ENCODE measurements around the gene CRACR2A.
A peak's percentile ranks its signal among the peaks of the same experiment; 100 is the strongest.

CRACR2A gene

DNA sequence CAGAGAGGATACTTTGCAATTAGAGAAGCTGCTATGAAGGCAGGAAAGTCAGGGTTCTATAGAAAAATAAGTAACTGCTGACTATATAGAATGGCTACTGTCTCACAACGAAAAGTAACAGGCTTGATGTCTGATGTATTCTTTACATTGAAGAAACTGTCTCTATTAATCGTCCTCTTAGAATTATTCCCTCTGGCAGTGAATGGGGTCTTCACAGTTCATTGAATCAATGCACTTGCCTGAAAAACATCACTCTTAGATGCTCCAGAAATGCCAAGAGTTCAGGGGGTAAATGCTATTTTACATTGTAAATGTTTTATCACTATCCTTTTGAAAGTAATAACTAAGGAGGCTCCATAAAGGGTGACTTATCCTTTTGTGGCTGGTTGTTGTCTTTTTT lies 37.7 kb upstream of the CRACR2A start:
- DNase-seq (ENCODE audit: extremely low read depth, low read depth): no peak
- TF ChIP-seq, protein P1, sequence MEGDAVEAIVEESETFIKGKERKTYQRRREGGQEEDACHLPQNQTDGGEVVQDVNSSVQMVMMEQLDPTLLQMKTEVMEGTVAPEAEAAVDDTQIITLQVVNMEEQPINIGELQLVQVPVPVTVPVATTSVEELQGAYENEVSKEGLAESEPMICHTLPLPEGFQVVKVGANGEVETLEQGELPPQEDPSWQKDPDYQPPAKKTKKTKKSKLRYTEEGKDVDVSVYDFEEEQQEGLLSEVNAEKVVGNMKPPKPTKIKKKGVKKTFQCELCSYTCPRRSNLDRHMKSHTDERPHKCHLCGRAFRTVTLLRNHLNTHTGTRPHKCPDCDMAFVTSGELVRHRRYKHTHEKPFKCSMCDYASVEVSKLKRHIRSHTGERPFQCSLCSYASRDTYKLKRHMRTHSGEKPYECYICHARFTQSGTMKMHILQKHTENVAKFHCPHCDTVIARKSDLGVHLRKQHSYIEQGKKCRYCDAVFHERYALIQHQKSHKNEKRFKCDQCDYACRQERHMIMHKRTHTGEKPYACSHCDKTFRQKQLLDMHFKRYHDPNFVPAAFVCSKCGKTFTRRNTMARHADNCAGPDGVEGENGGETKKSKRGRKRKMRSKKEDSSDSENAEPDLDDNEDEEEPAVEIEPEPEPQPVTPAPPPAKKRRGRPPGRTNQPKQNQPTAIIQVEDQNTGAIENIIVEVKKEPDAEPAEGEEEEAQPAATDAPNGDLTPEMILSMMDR (IDR thresholded peaks at IDR 0.05; ENCODE audit: low read depth, low read length, missing control alignments): no peak
- H3K4me3 ChIP-seq (replicated peaks; ENCODE audit: low read depth, low read length): no peak overlapping the region

DNA sequence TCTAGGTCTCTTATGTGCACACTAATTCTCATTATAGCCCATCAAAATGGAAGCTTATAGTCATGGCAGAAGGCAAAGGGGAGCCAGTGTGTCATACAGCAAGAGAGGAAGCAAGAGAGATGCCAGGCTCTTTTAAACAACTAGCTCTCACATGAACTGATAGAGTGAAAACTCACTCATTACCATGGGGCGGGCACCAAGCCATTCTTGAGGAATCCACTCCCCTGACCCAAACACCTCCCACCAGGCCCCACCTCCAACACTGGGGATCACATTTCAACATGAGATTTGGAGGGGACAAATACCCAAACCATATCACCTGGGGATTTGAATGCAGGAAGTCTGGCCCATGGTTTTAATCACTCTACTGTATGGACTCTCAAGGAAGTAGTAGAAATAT lies 36.9 kb upstream of the CRACR2A start:
- no peak overlapping the region for H3K4me3 ChIP-seq (replicated peaks; ENCODE audit: low read depth, low read length)
- TF ChIP-seq, protein P1 (IDR thresholded peaks at IDR 0.05; ENCODE audit: low read depth, low read length, missing control alignments): no peak
- no peak for DNase-seq (ENCODE audit: extremely low read depth, low read depth)

DNA sequence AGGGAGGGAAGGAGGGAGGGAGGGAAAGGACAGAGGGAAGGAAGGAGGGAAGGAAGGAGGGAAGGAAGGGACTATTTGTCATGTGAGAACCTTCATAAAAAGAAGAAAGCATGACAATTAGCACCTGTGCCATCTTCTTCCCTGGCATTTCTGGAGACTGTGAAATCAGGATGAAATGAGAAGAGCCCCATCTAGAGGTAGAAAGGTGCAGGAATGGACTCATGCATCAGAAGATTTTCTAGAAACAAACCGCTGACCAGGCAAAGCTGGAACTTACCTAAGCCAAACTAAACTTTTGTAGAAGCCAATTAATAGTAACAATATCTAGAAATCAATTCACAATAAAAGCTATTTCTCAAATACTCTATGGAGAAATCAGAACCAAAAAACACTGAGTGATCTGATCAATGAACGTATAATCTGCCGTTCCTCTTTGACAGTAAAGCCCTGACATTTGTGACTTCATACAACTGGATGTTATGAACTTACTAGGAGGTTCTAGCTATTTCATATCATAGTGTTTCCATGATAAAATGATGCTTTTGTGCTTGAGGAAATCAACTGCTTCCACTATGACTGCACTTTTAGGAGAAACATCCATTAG lies 24.4 kb upstream of the CRACR2A start:
- no peak for DNase-seq (ENCODE audit: extremely low read depth, low read depth)
- H3K4me3 ChIP-seq (replicated peaks; ENCODE audit: low read depth, low read length): no peak overlapping the region
- TF ChIP-seq, protein P1 (IDR thresholded peaks at IDR 0.05; ENCODE audit: low read depth, low read length, missing control alignments): peak; percentile 69

DNA sequence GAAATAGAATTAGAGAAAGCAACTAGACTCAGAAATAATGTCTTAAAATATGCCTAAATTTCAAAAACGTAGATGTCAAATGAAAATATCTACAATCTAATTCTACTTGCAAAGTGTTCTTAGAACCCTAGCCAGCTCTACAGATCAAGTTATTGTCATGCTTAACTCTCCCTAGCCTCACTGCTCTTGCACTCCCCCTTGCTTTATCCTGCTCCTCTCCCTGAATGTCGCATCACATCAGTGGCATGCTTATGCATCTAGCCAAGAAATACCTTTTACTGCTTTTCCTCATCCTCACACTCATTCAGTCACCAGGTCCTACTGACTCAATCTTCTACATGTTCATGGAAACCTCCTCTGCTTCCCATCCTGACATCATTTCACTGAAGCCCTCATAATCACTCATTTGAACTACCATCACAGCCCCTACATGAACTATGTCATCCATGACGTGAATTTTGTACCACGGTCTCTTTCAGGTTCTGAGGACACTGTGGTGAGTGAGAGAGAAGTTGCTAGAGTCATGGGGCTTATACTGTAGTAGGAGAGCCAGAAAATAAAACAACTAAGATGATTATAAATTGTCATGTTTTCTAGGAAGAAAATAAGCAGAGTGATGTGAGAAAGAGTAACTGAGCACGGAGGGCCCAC lies 22.6 kb upstream of the CRACR2A start:
- H3K4me3 ChIP-seq (replicated peaks; ENCODE audit: low read depth, low read length): no peak overlapping the region
- TF ChIP-seq, protein P1 (IDR thresholded peaks at IDR 0.05; ENCODE audit: low read depth, low read length, missing control alignments): no peak
- DNase-seq (ENCODE audit: extremely low read depth, low read depth): no peak

DNA sequence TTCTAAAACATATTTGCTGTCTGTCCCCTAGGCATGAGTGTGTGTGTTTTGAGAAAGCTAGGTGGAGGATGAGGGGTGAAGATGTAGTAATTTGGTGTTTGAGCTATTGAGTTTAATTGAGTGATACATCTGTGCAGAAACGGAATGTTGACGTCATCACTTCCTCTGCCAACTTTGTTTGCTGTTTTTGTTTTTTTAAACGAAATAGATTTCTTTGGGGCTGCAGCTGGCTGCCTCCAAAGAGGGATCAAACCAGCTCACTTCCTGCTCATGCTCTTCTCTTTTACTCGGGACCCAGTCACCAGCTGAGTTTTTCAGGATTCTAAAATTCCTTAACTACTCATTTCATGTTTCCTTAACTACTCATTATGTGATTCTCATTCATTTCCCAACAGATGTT lies 19.5 kb upstream of the CRACR2A start:
- TF ChIP-seq, protein P1 (IDR thresholded peaks at IDR 0.05; ENCODE audit: low read depth, low read length, missing control alignments): no peak
- DNase-seq (ENCODE audit: extremely low read depth, low read depth): no peak
- no peak overlapping the region for H3K4me3 ChIP-seq (replicated peaks; ENCODE audit: low read depth, low read length)

DNA sequence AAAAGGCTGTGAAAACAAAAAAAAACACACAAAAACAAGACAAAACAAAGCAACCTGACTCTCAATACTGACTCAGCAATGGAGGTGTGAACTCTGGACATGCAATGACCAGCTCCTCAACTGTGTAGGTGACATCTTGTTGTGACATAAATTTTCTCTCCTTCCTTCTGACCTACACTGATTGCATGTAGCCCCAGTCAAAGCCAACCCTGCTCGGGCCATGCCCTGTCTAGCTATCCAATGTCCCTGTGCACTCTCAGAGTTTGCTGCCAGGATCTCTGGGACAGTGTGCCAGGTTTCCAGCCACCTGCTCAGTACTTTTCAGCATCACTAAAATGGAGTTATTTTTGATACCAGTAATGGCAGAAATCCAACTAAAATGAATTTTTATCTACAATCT lies 18.9 kb upstream of the CRACR2A start:
- TF ChIP-seq, protein P1 (IDR thresholded peaks at IDR 0.05; ENCODE audit: low read depth, low read length, missing control alignments): no peak
- no peak for DNase-seq (ENCODE audit: extremely low read depth, low read depth)
- no peak overlapping the region for H3K4me3 ChIP-seq (replicated peaks; ENCODE audit: low read depth, low read length)
